H1 (cell line): ENCODE measurements around the gene KDR. TPM values are rescaled to one million over a fixed set of nuclear protein-coding genes. Genes with fewer than 3 reads are reported as not detected.

Experiments used
- KDM4A ChIP-seq: IDR thresholded peaks from one replicate; pipeline ENCODE4 v1.7.1; 2012; ENCODE audit warnings: low read depth, mild to moderate bottlenecking, moderate library complexity, low read length, inconsistent platforms; ENCODE audit not compliant: severe bottlenecking
- NRF1 ChIP-seq: IDR thresholded peaks from 2 replicates; pipeline ENCODE4 v1.6.1; 2011; ENCODE audit warnings: mild to moderate bottlenecking, low read depth, low read length, improper control_type of control experiment
- polyA plus RNA-seq, 7 experiments: library from polyadenylated mRNA; depleted of rRNA in 3 of 7; stranded (reverse) in 5 of 7; unstranded in 2 of 7; fragments of >200 nt in 5 of 7; fragments of 200-250 nt in 2 of 7; gene quantifications; 1 replicate in 5 of 7; 2 replicates in 1 of 7; 4 replicates in 1 of 7; pipeline versions ENCODE4 v1.2.1 to v1.2.3, GENCODE V29; 2011 to 2013; ENCODE audit warnings: missing spikeins in 2 of 7, mixed read lengths in 2 of 7
- total RNA-seq: library from RNA; stranded (reverse); fragmentation: NEBNext Ultra II Directional; extraction: Animal tissue kit (Norgen Biotek cat#: 25700); gene quantifications from 2 replicates; pipeline ENCODE4 v1.2.1, GENCODE V29; 2021

KDR gene
- total and polyA plus RNA-seq, 2 of the 8 experiments (the other 6 are each of a cell fraction or from before 2014, with no cell fraction given), result 69.3 to 106 TPM

DNA sequence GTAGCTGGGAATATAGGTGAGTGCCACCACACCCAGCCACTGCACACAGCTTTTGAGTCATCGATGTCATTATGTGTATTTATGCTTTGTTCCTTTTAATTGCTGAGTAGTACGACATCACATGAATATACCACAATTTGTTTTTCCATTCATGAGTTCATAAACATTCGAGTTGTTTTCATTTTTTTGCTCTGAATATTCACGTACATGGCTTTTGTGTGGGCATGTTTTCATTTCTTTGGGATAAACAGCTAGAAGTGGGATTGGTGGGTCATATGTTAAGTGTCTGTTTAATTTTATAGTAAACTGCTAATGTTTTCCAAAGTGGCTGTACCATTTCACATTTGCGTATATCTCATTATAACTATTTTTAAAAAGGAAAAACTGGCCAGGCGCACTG, 45.1 kb upstream of the KDR start (continued):
- TF ChIP-seq NRF1 (no peak), KDM4A (no peak)
